HEK293T (cell line): ENCODE data around the gene KLRC4.

Source experiments
- BHLHE40 ChIP-seq: fragments of 450-650 bp; IDR thresholded peaks from 2 replicates; pipeline ENCODE4 v1.6.1; 2016; ENCODE audit warnings: mild to moderate bottlenecking, moderate library complexity, borderline replicate concordance
- FOXA1 ChIP-seq: fragments of 450-650 bp; IDR thresholded peaks from 2 replicates; pipeline ENCODE4 v1.6.1; 2016; ENCODE audit warnings: mild to moderate bottlenecking
- FOXK2 ChIP-seq: fragments of 450-650 bp; IDR thresholded peaks from 2 replicates; pipeline ENCODE4 v1.6.1; 2016; ENCODE audit warnings: mild to moderate bottlenecking

- TF ChIP-seq FOXK2, result no peak
- TF ChIP-seq FOXA1, result no peak
- no peak for TF ChIP-seq BHLHE40
Measured at GRCh38 chr12:10358131-10358530, 51.4 kb downstream of the KLRC4 start.
